Hematopoietic multipotent progenitor cell treated with erythropoietin and hydrocortisone succinate and interleukin-3 and kit ligand, for 6 days (in vitro differentiated cells): Measurements from ENCODE around the gene ZNRF3.
"Not testable (repeated sequence)": the region's sequence is repeated elsewhere in the genome, so short reads cannot be mapped to it uniquely, and the experiment has no call there.

Experiments
- DNase-seq: peaks from one replicate; pipeline ENCODE4 v3.0.0-alpha.2; 2015

Gene ZNRF3

DNA sequence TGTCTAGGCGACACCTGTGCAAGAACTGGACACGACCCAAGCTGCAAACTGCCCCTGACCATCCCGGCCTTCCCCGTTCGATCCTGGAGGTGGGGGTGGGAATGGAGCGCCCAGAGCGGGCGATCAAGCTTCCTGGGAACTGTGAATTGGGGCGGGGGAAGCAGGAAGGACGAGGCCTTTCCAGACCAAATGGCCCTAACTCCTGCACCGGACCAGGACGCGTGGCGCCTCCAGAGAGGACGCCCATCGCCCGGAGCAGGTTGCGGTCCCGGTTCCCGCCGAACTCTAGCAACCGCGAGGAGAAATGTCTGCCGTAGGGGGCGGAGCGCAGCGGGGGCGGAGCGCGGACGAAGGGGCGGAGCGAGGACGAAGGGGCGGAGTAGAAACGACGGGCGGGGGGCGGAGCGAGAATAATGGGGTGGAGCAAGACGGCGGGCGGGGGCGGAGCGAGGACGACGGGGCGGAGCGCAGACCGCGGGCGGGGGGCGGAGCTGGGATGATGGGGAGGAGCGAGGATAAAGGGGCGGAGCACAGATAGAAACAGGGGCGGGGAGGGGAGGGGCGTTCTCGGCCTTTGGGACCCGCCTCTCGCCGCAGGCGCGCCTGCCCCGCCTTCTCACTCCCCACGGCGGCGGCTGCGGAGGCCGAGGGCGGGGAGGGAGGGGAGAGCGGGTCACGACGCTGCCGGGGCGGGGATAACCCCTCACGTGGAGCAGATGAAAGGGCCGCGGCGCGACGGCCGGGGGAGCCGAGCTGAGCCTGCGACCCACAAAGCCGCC, at the start of gene ZNRF3:
ZNRF3 (plus strand) TSS at position 695 of the 779 bp plus-strand sequence. CDS start 195 bp downstream, outside the sequence.
- peak; percentile 96 for DNase-seq

DNA sequence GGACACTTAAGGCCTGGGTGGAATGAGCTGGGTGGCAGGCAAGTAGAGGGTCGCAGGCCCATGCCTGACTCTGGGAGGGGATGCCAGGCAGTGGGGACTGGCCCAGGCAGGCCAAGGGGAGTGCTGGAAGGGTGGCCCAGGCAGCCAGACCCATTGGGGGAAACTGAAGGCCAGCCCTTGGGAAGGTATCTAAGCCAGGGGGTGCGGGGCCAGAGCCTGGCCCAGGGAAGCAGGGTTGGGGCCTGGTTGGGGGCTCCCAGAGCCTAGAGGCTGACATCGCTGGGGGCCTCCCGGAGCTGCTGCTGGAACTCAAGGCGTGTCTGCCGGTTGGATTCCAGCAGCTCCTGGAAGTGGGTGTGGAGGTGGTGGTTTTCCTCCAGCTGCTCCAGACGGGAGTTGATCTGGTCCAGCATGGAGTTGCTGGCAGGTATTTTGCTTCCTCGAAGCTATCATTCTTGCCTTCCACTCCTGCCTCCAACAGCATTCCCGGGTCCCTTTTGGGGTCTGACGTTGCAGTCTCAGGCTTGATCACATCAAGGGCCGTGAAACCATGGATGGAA, 47.7 kb upstream of the ZNRF3 start:
- DNase-seq, result no peak

DNA sequence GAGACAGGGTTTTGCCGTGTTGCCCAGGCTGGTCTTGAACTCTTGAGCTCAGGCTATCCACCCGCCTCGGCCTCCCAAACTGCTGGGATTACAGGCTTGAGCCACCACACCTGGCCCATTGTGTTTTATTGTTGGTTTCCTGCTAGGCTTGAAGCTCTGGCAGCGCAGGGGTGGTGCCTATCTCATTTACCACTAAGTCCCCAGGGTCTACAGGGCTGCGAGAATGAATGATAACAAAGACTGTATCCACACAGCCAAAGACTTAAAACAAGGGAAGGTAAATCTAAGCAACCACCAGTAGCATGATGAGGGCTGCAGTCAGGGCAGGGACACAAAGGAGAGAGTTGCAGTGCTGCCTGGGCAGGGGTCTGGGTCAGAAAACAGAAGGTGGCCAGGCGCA, 45.7 kb upstream of the ZNRF3 start:
- DNase-seq, result no peak

GRCh38 chr22:28838971-28839370, 44.4 kb upstream of the ZNRF3 start:
- no peak for DNase-seq

DNA sequence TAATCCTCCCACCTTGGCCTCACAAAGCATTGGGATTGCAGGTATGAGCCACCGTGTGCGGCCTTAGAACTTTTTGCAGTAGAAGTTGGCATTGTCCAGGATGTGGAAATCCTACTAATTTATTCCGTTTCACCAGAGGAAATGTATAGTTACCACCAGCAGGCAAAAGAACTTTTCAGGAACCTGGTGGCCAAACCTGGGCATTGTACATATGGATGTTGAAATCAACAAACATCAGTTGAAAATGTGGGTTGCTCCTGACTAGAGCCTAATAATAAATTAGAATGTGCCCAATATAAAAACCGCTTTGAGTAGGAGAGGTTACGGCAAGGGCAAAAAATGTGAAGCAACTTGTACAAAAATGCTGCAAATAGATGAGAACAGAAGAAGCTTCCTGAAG, 42.3 kb upstream of the ZNRF3 start:
- peak; percentile 16 for DNase-seq

DNA sequence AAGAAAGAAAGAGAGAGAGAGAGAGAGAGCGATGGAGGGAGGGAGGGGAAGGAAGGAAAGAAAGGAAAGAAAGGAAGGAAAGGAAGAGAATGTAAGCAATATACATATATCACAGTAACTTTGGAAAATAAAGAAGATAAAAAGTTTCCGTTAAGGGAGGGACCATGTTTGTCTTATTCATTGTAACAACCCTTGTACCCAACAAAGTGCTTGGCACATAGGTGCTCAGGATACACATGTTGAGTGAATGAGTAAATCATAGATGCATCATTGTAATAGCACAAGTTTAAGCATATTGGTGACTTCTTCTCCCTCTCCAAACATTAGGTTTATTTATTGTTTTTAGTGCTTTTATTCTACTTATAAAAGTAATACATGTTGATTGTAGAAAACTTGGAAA, 39.7 kb upstream of the ZNRF3 start:
- DNase-seq, result no peak

DNA sequence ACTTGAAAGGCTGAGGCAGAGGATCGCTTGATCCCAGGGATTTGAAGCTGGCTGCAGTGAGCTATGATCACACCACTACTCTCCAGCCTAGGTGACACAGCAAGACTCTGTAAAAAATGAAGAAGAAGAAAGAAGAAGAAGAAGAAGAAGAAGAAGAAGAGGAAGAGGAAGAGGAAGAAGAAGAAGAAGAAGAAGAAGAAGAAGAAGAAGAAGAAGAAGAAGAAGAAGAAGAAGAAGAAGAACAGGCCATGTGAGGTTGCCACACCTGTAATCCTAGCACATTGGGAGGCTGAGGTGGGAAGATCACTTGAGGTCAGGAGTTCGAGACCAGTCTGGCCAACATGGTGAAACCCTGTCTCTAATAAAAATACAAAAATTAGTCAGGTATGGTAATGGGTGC, 39.1 kb upstream of the ZNRF3 start:
- DNase-seq, result not testable (repeated sequence)

DNA sequence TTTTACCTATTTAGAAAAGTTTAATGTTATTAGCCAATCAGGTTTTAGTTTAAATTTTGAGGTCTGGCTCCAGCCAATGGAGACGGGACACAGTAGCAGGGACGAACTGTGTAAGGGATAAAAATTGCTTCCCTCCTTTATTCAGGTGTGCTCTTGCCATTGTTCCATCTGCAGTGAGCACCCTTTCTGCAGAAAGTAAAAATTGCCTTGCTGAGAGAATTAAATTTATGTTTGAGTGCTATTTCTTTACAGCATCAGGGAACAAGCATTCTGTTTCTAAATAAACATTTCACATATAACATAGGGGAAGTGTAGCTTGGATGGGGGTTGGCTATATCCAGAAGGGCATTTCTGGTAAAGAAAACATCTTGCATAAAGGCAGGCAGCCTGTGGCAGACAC, 36.4 kb upstream of the ZNRF3 start:
- no peak for DNase-seq

DNA sequence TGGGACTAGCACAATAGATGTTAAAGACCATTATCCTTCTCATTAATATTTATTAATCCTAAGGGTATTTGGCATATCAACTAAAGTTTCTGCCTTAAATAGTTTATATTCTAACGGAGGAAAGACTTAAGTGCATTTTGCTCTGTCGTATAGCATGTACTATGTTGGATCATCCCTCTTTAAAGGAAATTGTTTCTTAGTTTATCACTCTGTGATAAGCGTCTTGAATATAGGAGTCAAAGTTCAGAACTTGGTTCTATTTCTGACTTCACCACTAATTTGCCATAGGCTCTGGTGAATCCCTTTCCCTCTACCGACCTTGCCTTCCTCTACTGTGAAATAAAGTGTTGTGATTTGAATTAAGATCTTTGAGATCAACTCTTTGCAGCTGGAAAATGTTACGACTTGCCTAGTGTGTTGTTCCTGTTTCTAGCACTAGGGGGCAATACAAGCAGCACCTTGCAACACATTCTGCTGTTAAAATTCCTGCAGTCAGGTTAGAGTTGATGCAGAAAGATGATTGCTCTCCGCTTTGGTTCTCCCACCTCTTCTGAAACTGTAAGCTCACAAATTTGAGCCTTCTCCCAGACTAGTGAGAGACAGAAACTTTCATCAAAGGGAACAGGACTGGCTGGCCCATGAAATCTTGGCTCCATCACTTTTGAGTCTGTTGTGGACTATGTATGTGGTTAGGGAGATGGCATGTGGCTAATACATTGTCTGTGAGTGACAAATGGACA, 27.8 kb upstream of the ZNRF3 start:
- peak; percentile 81 for DNase-seq

DNA sequence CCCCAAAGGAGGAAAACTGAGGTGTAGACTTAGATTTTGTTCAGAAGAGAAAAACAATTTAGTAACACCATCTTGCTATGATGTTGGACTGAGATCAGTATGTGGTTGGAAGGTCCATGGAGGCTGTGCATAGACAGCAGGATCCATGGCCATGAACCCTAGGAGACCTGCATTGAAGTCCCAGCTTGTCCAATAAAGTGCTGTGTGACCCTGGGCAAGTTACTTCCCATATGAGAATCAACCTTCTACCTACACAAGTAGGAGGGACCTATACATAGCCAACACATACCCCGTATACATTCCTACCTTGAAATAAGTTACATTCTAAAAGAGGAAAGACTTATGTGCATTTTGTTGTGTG, 27.3 kb upstream of the ZNRF3 start:
- DNase-seq, result no peak

GRCh38 chr22:28857288-28857687, 26.1 kb upstream of the ZNRF3 start:
- DNase-seq, result no peak

DNA sequence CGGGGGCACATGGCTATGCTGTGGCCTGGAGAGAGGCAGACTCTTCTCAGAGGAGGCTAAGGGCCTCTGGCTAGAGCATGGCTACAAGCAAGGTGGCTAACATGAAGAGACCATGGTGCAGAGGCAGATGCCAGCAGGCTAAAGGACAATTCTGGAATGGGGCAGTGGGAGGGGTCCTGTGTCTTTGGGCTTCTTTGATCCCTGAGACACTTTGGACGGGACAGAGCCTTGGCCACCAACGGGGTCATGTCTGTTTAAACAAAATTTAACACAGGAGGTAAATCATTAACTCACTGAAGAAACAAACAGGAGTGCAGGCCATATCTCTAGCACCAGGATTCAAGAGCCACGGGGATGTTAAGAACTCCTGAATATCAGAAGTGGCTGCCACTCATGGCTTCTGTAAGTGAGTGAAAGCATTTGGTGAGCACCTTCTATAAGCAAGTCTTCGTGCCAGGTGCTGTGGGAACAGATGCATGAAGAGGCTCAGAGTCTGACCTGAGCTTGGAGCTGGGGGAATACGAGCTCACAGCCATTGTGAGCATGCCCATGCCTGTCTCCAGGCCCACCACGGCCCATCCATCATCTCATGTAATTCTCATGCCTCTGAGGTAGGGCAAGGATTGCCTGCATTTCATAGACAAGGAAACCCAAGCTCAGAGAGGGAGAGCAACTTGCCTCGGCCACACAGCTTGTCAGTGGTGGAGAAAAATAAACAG, 18.3 kb upstream of the ZNRF3 start:
- DNase-seq, result no peak

- DNase-seq, result no peak
Measured at GRCh38 chr22:28867191-28867590, 16.2 kb upstream of the ZNRF3 start.

DNA sequence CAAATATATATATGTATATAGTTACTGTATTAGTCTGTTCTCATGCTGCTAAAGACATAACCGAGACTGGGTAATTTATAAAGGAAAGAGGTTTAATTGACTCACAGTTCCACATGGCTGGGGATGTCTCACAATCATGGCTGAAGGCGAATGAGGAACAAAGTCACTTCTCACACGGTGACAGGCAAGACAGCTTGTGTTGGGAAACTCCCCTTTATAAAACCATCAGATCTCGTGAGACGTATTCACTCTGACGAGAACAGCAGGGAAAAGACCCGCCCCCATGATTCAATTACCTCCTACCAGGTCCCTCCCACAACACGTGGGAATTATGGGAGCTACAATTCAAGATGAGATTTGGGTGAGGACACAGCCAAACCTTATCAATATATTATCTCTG, 15.0 kb upstream of the ZNRF3 start:
- DNase-seq, result peak; percentile 53

- no peak for DNase-seq
Measured at GRCh38 chr22:28869736-28870135, 13.6 kb upstream of the ZNRF3 start.

GRCh38 chr22:28873183-28873963, 10.0 kb upstream of the ZNRF3 start:
- no peak for DNase-seq

DNA sequence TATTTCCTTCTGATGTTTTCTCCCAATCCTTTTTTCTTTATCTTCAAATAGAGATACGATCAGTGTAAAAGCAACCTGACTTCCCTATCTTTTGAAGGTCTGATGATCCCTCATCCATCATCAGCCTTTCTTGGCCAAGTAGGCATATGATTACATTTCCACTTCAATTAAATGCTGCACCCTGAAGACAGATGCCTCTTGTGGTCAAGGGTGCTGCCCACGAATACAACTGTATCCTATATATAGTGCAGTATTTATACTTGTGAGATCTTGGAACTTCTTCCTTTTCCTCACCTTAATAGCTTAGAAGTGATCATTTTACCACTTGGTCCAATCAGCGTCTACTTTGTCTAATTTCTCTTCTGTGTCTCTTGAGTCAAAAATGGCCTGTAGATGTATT, 9.3 kb upstream of the ZNRF3 start:
- no peak for DNase-seq

GRCh38 chr22:28874811-28875320, 8.5 kb upstream of the ZNRF3 start:
- DNase-seq, result no peak

- DNase-seq, result peak; percentile 75
Measured at GRCh38 chr22:28882545-28882877, 861 bp upstream of the ZNRF3 start.

GRCh38 chr22:28883657-28883916, 215 bp downstream of the ZNRF3 start:
- DNase-seq, result no peak

- peak; percentile 36 for DNase-seq
Measured at GRCh38 chr22:28883917-28884746, 760 bp downstream of the ZNRF3 start.
